Left renal pelvis (tissue), 4 donors: ENCODE measurements around the gene INPP4A. TPM values are rescaled to one million over a fixed set of nuclear protein-coding genes. Genes with fewer than 3 reads are reported as not detected.

Experiments used
- DNase-seq, 4 donors: peaks; one replicate each; pipeline ENCODE4 v3.0.0-alpha.2; 2013; ENCODE audit warnings: low read depth in 4 of 4, low spot score in 3 of 4
- polyA plus RNA-seq, 4 donors: library from polyadenylated mRNA; unstranded; fragments of 120-200 nt; gene quantifications; one replicate each; pipeline ENCODE4 v1.2.1, GENCODE V29; 2013; ENCODE audit not compliant: insufficient read length in 4 of 4

Gene INPP4A
- polyA plus RNA-seq, 4 donors: 19.1 to 28.2 (median 23.7) TPM

GRCh38 chr2:98473995-98474780 lies 29.5 kb downstream of the INPP4A start:
- no peak for DNase-seq

- DNase-seq: no peak
Observed at GRCh38 chr2:98474979-98475632, 30.4 kb downstream of the INPP4A start.

GRCh38 chr2:98476192-98476868 lies 31.7 kb downstream of the INPP4A start:
- no peak for DNase-seq

- no peak for DNase-seq
Observed at GRCh38 chr2:98477036-98477435, 32.4 kb downstream of the INPP4A start.

GRCh38 chr2:98477506-98477905 lies 32.8 kb downstream of the INPP4A start:
- DNase-seq: no peak

GRCh38 chr2:98478088-98478551 lies 33.5 kb downstream of the INPP4A start:
- DNase-seq: no peak

GRCh38 chr2:98478907-98479306 lies 34.2 kb downstream of the INPP4A start:
- no peak for DNase-seq

GRCh38 chr2:98479371-98479770 lies 34.7 kb downstream of the INPP4A start:
- no peak for DNase-seq

- no peak for DNase-seq
Observed at GRCh38 chr2:98479959-98480524, 35.4 kb downstream of the INPP4A start.

GRCh38 chr2:98480598-98480997 lies 35.9 kb downstream of the INPP4A start:
- no peak for DNase-seq

- DNase-seq: no peak
Observed at GRCh38 chr2:98482362-98482761, 37.7 kb downstream of the INPP4A start.

GRCh38 chr2:98483257-98483861 lies 38.7 kb downstream of the INPP4A start:
- DNase-seq: no peak

- DNase-seq: no peak
Observed at GRCh38 chr2:98484121-98484557, 39.5 kb downstream of the INPP4A start.

- no peak for DNase-seq
Observed at GRCh38 chr2:98484652-98485452, 40.2 kb downstream of the INPP4A start.

- DNase-seq: no peak
Observed at GRCh38 chr2:98485453-98485755, 40.7 kb downstream of the INPP4A start.

GRCh38 chr2:98486374-98486981 lies 41.8 kb downstream of the INPP4A start:
- no peak for DNase-seq

GRCh38 chr2:98487101-98487805 lies 42.6 kb downstream of the INPP4A start:
- no peak for DNase-seq

- no peak for DNase-seq
Observed at GRCh38 chr2:98487806-98488189, 43.1 kb downstream of the INPP4A start.

GRCh38 chr2:98488252-98488651 lies 43.6 kb downstream of the INPP4A start:
- no peak for DNase-seq
